ENCODE results near the gene NAA38.
A peak's percentile ranks its signal among the peaks of the same experiment; 100 is the strongest.

The NAA38 gene

DNA sequence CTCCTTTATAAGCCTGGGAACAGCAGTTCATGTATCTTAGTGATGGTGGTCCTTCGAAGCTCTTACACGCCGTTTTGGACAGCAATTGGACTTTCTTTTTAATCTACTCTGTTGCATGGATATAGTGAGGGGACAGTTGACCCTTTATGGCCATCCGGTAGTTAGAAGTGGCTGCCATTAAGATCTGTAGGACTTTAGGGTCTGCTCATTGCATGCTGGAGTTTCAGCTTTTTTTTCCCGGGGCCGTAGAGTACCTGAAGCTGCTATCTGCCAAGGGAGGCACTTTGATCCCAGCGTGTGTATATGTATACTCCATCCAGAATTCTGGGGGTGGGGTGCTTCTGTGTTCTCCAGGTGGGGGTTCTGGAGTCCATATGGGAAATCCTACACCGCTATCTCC is 1.7 kb upstream of the NAA38 start:
- H3K27ac Mint-ChIP-seq: peak overlapping the region; percentile 37
- H3K9me3 Mint-ChIP-seq: no peaks in the 10 kb centered on the region

DNA sequence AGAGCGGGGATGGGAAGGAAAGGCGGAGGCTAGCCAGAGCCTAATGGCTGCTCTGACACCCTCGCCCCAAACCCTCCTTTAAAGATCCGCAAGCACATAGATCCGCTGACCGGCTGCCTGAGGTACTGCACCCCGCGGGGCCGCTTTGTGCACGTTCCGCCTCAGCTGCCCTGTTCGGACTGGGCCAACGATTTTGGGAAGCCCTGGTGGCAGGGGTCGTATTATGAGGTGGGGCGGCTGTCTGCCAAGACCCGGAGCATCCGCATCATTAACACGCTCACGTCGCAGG is 1.1 kb upstream of the NAA38 start:
- H3K36me3 Mint-ChIP-seq (ENCODE audit: low read depth): peaks cover 13% of the 10 kb centered on the region
- H3K4me3 Mint-ChIP-seq: no peak overlapping the region
- TF ChIP-seq, protein P1, sequence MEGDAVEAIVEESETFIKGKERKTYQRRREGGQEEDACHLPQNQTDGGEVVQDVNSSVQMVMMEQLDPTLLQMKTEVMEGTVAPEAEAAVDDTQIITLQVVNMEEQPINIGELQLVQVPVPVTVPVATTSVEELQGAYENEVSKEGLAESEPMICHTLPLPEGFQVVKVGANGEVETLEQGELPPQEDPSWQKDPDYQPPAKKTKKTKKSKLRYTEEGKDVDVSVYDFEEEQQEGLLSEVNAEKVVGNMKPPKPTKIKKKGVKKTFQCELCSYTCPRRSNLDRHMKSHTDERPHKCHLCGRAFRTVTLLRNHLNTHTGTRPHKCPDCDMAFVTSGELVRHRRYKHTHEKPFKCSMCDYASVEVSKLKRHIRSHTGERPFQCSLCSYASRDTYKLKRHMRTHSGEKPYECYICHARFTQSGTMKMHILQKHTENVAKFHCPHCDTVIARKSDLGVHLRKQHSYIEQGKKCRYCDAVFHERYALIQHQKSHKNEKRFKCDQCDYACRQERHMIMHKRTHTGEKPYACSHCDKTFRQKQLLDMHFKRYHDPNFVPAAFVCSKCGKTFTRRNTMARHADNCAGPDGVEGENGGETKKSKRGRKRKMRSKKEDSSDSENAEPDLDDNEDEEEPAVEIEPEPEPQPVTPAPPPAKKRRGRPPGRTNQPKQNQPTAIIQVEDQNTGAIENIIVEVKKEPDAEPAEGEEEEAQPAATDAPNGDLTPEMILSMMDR (IDR thresholded peaks at IDR 0.05): peak; percentile 53
- peak overlapping the region; percentile 37 for H3K27ac Mint-ChIP-seq
- peaks cover 10% of the 10 kb centered on the region for H3K4me1 Mint-ChIP-seq
- peak; percentile 70 for DNase-seq
- H3K9me3 Mint-ChIP-seq: no peaks in the 10 kb centered on the region
- peaks cover 5% of the 10 kb centered on the region for H3K27me3 Mint-ChIP-seq (ENCODE audit: low read depth, poor library complexity)

More for the DNA sequence above, 1.7 kb upstream of the NAA38 start:
- TF ChIP-seq, protein P1 (IDR thresholded peaks at IDR 0.05): no peak
- no peak for DNase-seq
- no peak overlapping the region for H3K4me3 Mint-ChIP-seq
- peaks cover 10% of the 10 kb centered on the region for H3K4me1 Mint-ChIP-seq
- peaks cover 8% of the 10 kb centered on the region for H3K36me3 Mint-ChIP-seq (ENCODE audit: low read depth)
- H3K27me3 Mint-ChIP-seq (ENCODE audit: low read depth, poor library complexity): peaks cover under 1% of the 10 kb centered on the region

DNA sequence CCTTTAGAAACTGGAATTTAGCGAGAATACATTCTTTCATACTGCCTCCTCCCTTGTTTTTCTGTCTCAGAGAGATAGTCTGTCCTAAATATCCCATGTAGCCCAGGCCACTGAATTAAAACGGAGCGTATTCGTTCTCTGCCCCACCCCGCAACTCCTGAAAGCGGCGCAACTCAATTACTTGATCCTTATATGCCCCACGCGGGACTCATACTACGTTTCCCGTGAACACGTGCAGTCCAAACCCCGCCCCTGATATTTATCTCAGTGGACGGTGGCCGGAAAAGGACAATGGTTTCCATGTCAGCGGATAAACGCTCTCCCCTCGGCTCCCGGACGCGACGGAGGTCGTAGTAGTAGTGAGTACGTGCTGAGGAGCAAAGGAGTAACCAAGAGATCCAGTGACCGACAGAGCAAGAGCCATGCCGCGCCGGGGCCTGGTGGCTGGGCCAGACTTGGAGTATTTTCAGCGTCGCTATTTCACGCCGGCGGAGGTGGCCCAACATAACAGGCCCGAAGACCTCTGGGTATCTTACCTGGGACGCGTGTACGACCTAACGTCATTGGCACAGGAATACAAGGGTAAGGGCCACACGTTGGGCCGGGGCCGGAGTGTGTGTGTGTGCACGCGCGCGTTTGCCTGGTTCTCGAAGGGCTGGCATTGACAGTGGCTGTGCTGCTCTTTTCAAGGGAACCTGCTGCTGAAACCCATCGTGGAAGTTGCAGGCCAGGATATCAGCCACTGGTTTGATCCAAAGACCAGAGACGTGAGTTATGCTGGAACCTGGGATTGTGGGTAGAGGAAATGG is 558 bp upstream of the NAA38 start, which contains the start of gene CYB5D1:
TSS of gene CYB5D1 (plus strand) at position 291 of the 809 bp plus-strand sequence. CDS start at position 423, 132 bp downstream.
- Mint-ChIP-seq H3K4me3 (no peak within 1 kb of the TSS), H3K27ac (peak within 1 kb of the TSS; percentile 37)
- TF ChIP-seq, protein P1 (IDR thresholded peaks at IDR 0.05): no peak

DNA sequence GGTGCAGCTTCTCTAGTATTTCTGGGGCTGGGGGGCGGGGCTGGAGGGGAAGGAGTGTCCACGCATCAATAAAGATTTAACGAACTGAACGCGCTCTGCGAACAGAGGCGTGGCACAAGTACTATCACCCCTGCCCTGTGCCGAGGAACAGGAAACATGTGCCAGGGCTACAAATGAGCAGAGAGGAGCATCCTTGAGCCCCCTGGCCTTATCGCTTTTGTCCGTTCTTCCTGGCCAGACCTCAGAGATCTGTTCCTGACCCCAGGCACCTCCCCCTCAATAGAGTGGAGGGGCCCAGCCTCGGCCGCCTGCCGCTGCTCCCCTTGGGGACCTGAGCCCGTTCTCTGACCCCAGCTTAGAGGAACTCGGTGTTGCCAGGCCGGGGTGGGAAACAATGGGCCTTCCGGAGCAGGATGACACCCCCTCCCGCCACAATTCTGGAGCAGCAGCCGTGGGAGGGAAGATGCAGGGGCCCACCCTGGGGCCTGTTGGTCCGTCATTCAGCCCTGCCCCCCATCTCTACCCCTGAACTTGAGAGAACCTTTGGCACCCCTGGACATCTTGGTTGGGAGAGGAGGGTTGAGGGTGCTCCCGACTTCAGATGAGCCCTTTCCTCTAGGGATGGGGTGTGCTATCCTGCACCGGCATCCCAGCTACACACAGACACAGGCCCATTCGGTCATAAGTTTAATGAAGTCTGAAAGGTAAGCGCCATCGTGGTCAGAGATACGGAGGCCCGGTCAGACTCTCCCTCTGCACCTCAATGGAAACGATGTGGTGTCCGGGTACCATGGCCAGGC is 1.1 kb downstream of the NAA38 start:
- Mint-ChIP-seq H3K9me3 (no peaks in the 10 kb centered on the region), H3K4me3 (no peak overlapping the region), H3K27me3 (ENCODE audit: low read depth, poor library complexity) (peaks cover 16% of the 10 kb centered on the region), H3K4me1 (peaks cover 17% of the 10 kb centered on the region), H3K36me3 (ENCODE audit: low read depth) (peaks cover 28% of the 10 kb centered on the region), H3K27ac (no peak overlapping the region)
- peak; percentile 41 for DNase-seq
- TF ChIP-seq, protein P1 (IDR thresholded peaks at IDR 0.05): no peak

More for the DNA sequence above, 558 bp upstream of the NAA38 start, which contains the start of gene CYB5D1:
- DNase-seq: peak; percentile 77
- Mint-ChIP-seq H3K4me1 (peaks cover 7% of the 10 kb centered on the region), H3K36me3 (ENCODE audit: low read depth) (peaks cover 16% of the 10 kb centered on the region), H3K27me3 (ENCODE audit: low read depth, poor library complexity) (peaks cover 5% of the 10 kb centered on the region), H3K9me3 (no peaks in the 10 kb centered on the region)

DNA sequence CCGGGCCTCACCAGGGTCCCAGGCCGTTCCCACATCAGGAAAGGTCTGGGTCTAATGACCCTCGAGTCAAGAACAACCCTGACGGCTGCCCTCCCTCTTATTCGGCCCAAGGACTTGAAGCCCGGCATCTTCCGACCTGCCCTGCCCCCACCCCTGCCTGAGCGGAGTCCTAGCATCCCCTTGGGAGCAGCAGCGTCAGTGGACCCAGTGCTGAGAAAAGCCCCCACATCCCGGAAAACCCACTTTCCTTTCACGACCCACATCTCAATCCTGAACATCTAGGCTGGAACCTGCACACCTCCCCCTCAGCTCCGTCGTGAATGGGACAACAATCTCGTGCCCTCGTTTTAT is 1.7 kb downstream of the NAA38 start:
- H3K4me3 Mint-ChIP-seq: no peak overlapping the region
- H3K9me3 Mint-ChIP-seq: no peaks in the 10 kb centered on the region
- peaks cover 17% of the 10 kb centered on the region for H3K4me1 Mint-ChIP-seq
- TF ChIP-seq, protein P1 (IDR thresholded peaks at IDR 0.05): no peak
- no peak for DNase-seq
- peaks cover 16% of the 10 kb centered on the region for H3K27me3 Mint-ChIP-seq (ENCODE audit: low read depth, poor library complexity)
- peaks cover 32% of the 10 kb centered on the region for H3K36me3 Mint-ChIP-seq (ENCODE audit: low read depth)
- H3K27ac Mint-ChIP-seq: peak overlapping the region; percentile 53
